HG03342 (cell line): ENCODE measurements around the gene RALY.

Source experiments
- ATAC-seq: cut with Tn5 transposase; IDR thresholded peaks from one replicate; pipeline ENCODE4 v1.9.1; 2021; ENCODE audit warnings: mild to moderate bottlenecking, moderate library complexity; ENCODE audit not compliant: unreplicated experiment

The RALY gene

GRCh38 chr20:34045930-34046725 lies 52.4 kb downstream of the RALY start:
- no peak for ATAC-seq

- ATAC-seq: no peak
Measured at GRCh38 chr20:34047010-34047687, 53.4 kb downstream of the RALY start.

- no peak for ATAC-seq
Measured at GRCh38 chr20:34047917-34048316, 54.2 kb downstream of the RALY start.

GRCh38 chr20:34049389-34049788 lies 55.7 kb downstream of the RALY start:
- no peak for ATAC-seq

- ATAC-seq: no peak
Measured at GRCh38 chr20:34049897-34050695, 56.4 kb downstream of the RALY start.

GRCh38 chr20:34052414-34052813 lies 58.7 kb downstream of the RALY start:
- ATAC-seq: no peak

GRCh38 chr20:34055290-34055689 lies 61.6 kb downstream of the RALY start:
- no peak for ATAC-seq

GRCh38 chr20:34058831-34059230 lies 65.1 kb downstream of the RALY start:
- peak; percentile 45 for ATAC-seq

- no peak for ATAC-seq
Measured at GRCh38 chr20:34060970-34061369, 67.3 kb downstream of the RALY start.

GRCh38 chr20:34061695-34062094 lies 68.0 kb downstream of the RALY start:
- peak; percentile 42 for ATAC-seq

GRCh38 chr20:34062570-34063482 lies 69.1 kb downstream of the RALY start:
- no peak for ATAC-seq

- ATAC-seq: no peak
Measured at GRCh38 chr20:34064286-34064685, 70.6 kb downstream of the RALY start.

- no peak for ATAC-seq
Measured at GRCh38 chr20:34065260-34065659, 71.5 kb downstream of the RALY start.

GRCh38 chr20:34066476-34067090 lies 72.9 kb downstream of the RALY start:
- no peak for ATAC-seq

- no peak for ATAC-seq
Measured at GRCh38 chr20:34068001-34068400, 74.3 kb downstream of the RALY start.

GRCh38 chr20:34069341-34070078 lies 75.8 kb downstream of the RALY start:
- ATAC-seq: peak; percentile 80

GRCh38 chr20:34070079-34070439 lies 76.3 kb downstream of the RALY start:
- no peak for ATAC-seq

- ATAC-seq: no peak
Measured at GRCh38 chr20:34070859-34071258, 77.1 kb downstream of the RALY start.

GRCh38 chr20:34072076-34072475 lies 78.4 kb downstream of the RALY start:
- ATAC-seq: no peak
